HG03439 (cell line): Measurements from ENCODE around the gene BZW1.

Source experiments
- ATAC-seq: cut with Tn5 transposase; IDR thresholded peaks from one replicate; pipeline ENCODE4 v1.9.1; 2021; ENCODE audit warnings: mild to moderate bottlenecking, moderate library complexity; ENCODE audit not compliant: unreplicated experiment

BZW1 gene

GRCh38 chr2:200811333-200812121, at the start of gene BZW1:
TSS of gene BZW1 (plus strand) at chr2:200811910. CDS start at chr2:200813218, 1,308 bp downstream.
- peak; percentile 80 for ATAC-seq

GRCh38 chr2:200762127-200762526, 49.6 kb upstream of the BZW1 start:
- no peak for ATAC-seq

DNA sequence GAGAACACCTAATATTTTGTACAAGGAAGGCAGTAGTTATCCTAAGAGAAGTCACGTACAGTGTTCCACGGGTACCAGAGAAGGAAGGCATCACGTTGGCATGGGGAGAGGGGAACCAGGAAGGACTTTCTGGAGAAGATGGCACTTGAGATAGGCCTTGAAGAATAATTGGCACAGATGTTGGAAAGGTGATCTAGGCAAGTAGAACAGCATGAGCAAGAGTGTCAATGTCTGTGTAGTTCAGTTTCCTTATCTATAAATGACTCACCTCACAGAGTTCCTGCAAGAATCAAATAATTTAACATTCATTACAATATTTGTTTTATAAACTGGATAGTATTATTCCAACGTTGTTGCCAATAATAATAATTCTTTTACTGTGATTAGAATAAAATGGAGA, 48.3 kb upstream of the BZW1 start:
- no peak for ATAC-seq

GRCh38 chr2:200765139-200765951, 46.4 kb upstream of the BZW1 start:
- ATAC-seq = no peak

GRCh38 chr2:200765995-200766660, 45.6 kb upstream of the BZW1 start:
- ATAC-seq = no peak

- no peak for ATAC-seq
Observed at GRCh38 chr2:200767111-200767885, 44.4 kb upstream of the BZW1 start.

DNA sequence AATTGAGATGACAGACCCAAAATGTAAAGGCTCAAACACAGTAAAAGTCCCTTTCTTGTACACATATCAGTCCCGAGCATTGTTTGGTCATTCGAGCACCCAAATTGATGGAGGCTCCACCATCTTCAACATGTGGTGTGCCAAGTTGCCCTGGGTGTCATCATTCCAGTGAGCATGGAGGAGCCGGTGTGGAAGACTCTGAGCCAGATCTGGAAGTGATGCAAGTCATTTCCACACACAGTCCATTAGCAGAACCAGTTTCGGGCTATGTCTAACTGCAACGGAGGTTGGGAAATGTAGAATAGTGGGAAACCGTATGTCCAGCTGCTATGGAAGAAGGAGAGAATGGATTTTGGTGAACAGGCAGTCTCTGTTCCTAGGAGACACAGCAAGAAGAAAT, 40.9 kb upstream of the BZW1 start:
- no peak for ATAC-seq

DNA sequence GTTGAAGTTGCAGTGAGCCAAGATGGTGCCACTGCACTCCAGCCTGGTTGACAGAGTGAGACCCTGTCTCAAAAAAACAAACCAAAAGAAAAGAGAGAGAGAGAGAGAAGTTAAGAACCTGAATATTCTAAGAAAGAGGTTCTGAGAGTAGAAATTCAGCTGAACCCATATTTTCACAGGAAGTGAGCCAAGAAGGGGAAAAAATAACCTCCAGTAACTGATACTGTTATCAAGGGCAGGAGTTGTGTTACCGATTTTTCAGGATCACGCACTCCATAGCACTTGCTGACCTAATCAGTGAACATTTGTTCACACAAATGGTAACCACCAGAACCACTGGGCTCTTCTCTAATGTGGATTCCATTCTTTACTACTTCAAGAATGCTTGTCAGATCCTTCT, 39.1 kb upstream of the BZW1 start:
- ATAC-seq = no peak

- no peak for ATAC-seq
Observed at GRCh38 chr2:200773083-200773482, 38.6 kb upstream of the BZW1 start.

- ATAC-seq = no peak
Observed at GRCh38 chr2:200774920-200775319, 36.8 kb upstream of the BZW1 start.

DNA sequence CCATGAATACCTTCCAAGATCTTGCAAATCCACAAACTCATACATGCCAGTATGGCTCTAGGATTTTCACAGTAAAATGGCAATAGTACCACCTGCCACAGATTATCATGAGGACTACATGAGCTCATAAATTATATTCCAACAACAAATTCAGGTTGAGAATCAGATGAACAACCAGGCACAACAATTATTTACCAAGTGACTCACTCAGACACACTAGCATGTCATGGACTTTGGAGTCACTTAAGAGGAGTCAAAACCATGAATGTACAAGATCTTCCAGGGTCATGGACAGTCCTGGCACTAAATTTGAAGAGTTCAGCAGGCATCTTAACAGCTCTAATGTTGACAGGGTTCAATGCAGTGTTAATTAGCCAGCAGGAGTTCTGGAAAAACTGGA, 34.4 kb upstream of the BZW1 start:
- no peak for ATAC-seq

DNA sequence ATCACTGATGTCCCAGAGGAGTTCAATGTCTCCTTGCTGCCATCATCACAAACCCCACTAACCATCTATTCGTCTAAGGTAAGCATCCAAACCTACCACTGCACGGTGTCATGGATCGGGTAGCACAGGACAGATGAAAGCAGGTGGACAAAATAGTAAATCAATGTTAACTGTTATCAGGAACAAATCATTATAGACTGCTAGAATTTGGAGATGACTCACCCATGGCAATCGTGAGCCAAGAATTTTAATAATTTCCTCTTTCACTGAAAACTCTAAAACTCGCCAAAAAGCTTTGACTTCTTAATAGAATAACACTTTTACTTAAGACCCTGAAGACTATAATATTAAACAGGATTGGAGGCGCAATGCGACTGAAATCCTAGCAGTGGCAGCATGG, 33.7 kb upstream of the BZW1 start:
- ATAC-seq = no peak

DNA sequence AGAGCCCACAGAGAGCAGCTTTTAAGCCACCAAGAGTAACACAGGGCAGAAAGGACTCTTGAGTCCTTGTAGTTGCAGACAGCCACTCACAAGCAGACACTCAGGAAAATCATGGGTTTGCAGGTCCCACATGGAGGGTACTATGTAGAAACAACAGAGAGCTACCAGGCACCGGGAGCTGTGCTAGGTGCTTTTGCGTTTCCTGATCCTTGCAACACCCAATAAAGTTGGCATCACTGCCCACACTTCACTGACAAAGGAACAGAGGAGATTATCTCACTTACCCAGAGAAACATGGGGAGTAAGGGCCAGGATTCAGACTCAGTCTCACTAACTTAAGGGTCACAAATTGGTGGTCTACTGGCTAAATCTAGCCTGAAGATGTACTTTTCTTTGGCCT, 32.5 kb upstream of the BZW1 start:
- ATAC-seq = no peak

GRCh38 chr2:200781616-200782015, 30.1 kb upstream of the BZW1 start:
- no peak for ATAC-seq

DNA sequence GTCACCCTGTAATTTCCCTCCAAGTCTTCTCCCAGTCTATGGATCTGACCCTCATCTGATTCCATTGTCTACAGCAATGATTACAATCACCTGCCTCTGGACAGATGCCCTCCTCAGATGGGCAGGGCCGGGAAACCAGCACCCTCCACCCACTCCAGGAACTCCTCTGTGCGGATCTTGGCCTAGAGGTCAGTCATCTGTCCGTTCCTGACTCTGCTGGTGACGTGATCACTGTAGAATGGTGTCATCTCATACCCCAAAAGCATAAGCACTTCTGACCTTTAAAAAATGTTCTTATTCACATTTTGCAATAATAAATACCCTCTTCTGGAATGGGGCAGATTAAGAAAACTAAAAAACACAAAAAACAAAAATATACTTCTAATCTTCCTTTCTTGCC, 29.5 kb upstream of the BZW1 start:
- no peak for ATAC-seq

- no peak for ATAC-seq
Observed at GRCh38 chr2:200784215-200784614, 27.5 kb upstream of the BZW1 start.

GRCh38 chr2:200786423-200786822, 25.3 kb upstream of the BZW1 start:
- ATAC-seq = no peak

- no peak for ATAC-seq
Observed at GRCh38 chr2:200786826-200787225, 24.9 kb upstream of the BZW1 start.

- no peak for ATAC-seq
Observed at GRCh38 chr2:200787351-200788120, 24.2 kb upstream of the BZW1 start.

GRCh38 chr2:200788121-200788718, 23.5 kb upstream of the BZW1 start:
- ATAC-seq = no peak
